Upper lobe of left lung (tissue), 6 donors: ENCODE data around the gene CD274. TPM values are rescaled to one million over a fixed set of nuclear protein-coding genes. Genes with fewer than 3 reads are reported as not detected.

Source experiments
- ATAC-seq, 2 donors: fragments of 200-7000 bp; cut with Tn5 transposase; one replicate each; pipeline ENCODE4 v1.9.1; 2022; ENCODE audit warnings: mild to moderate bottlenecking in 2 of 2, moderate library complexity in 2 of 2; ENCODE audit not compliant: low FRiP score in 2 of 2
- DNase-seq, 2 donors: peaks; one replicate each; pipeline ENCODE4 v3.0.0-alpha.2; 2019 to 2020
- H3K27ac ChIP-seq, 4 donors: fragments of 200-600 bp; sonication (generic); one replicate each; pipeline ENCODE4 v1.5.1; 2016 to 2019
- H3K27me3 ChIP-seq, 4 donors: fragments of 200-600 bp; sonication (generic); one replicate each; pipeline ENCODE4 v1.5.1; 2017 to 2019
- H3K36me3 ChIP-seq, 4 donors: fragments of 200-600 bp; sonication (generic); one replicate each; pipeline ENCODE4 v1.5.1; 2016 to 2019
- H3K4me1 ChIP-seq, 4 donors: fragments of 200-600 bp; sonication (generic); one replicate each; pipeline ENCODE4 v1.5.1; 2018 to 2019
- H3K4me3 ChIP-seq, 4 donors: fragments of 200-600 bp; sonication (generic); one replicate each; pipeline ENCODE4 v1.5.1; 2017 to 2019; ENCODE audit warnings: mild to moderate bottlenecking in 2 of 4, moderate library complexity in 1 of 4
- H3K9me3 ChIP-seq, 4 donors: fragments of 200-600 bp; sonication (generic); one replicate each; pipeline ENCODE4 v1.5.1; 2018 to 2019
- CTCF ChIP-seq, 6 experiments: fragments of 450-650 bp in 4 of 6; fragments of 200-600 bp in 2 of 6; sonication (generic) in 2 of 6; IDR thresholded peaks; one replicate each; pipeline ENCODE4 v1.5.1; 2016 to 2019; ENCODE audit warnings: antibody characterized with exemption in 6 of 6
- EP300 ChIP-seq, 4 donors: sonication (generic); formaldehyde crosslinking; IDR thresholded peaks; one replicate each; pipeline ENCODE4 v1.5.1; 2017; ENCODE audit warnings: antibody characterized with exemption in 4 of 4, control low read depth in 2 of 4
- POLR2A ChIP-seq, 4 donors: fragments of 450-650 bp; IDR thresholded peaks; one replicate each; pipeline ENCODE4 v1.5.1; 2016 to 2017; ENCODE audit warnings: antibody characterized with exemption in 4 of 4, mild to moderate bottlenecking in 2 of 4
- POLR2AphosphoS5 ChIP-seq, 2 donors: sonication (generic); formaldehyde crosslinking; IDR thresholded peaks; one replicate each; pipeline ENCODE4 v1.5.1; 2017; ENCODE audit warnings: antibody characterized with exemption in 2 of 2
- WGBS, 2 donors: methylation state at CpG; one replicate each; pipeline ENCODE4 v1.1.5; 2017 to 2018; 5-methylcytosine and 5-hydroxymethylcytosine counted together
- total RNA-seq, 6 donors: library from RNA; depleted of rRNA in 4 of 6; stranded (reverse); fragments of >200 nt in 4 of 6; gene quantifications; one replicate each; pipeline versions ENCODE4 v1.1.0 to v1.2.1, GENCODE V29; 2016 to 2021
- donor health status: DM: no; HTN: no; CAD: no; lungs with moderate emphysema.
- donor health status: DM: no; HTN: yes; CAD: no; lungs with severe emphysema.

CD274 gene
- total RNA-seq, 6 donors from 2014 or later, result 11.6 to 20.8 (median 14.4) TPM

- TF ChIP-seq POLR2AphosphoS5 (IDR thresholded peaks at IDR 0.05) (peak; percentile 66 to 75), CTCF (IDR thresholded peaks at IDR 0.05) (no peak), EP300 (IDR thresholded peaks at IDR 0.05) (peak; percentile 35 to 89 (median 71)), POLR2A (IDR thresholded peaks at IDR 0.05) (peak in 1 of 4 donors; percentile 8)
- no peaks in the 10 kb centered on the region for H3K9me3 ChIP-seq
- H3K4me3 ChIP-seq, result no peak overlapping the region
- WGBS, 2 donors, result 51 to 53% methylated on average over 4 of the region's 4 CpGs
- H3K4me1 ChIP-seq, result peaks cover 10 to 24% (median 17%) of the 10 kb centered on the region in 4 donors
- peak in 1 of 2 donors; percentile 20 for ATAC-seq
- no peaks in the 10 kb centered on the region for H3K36me3 ChIP-seq
- no peaks in the 10 kb centered on the region for H3K27me3 ChIP-seq
- peak in 1 of 2 donors; percentile 45 for DNase-seq
- peak overlapping the region; percentile 56 to 88 (median 74) for H3K27ac ChIP-seq
These were observed 49.6 kb downstream of the CD274 start for GRCh38 chr9:5499889-5500398.

GRCh38 chr9:5500441-5501235, 50.3 kb downstream of the CD274 start:
- Histone ChIP-seq H3K9me3 (no peaks in the 10 kb centered on the region), H3K4me1 (peaks cover 10 to 24% (median 17%) of the 10 kb centered on the region in 4 donors), H3K4me3 (no peak overlapping the region), H3K36me3 (no peaks in the 10 kb centered on the region), H3K27me3 (no peaks in the 10 kb centered on the region), H3K27ac (peak overlapping the region; percentile 56 to 88 (median 74))
- 30 to 40% methylated on average over 18 of the region's 18 CpGs for WGBS, 2 donors
- peak in 1 of 2 donors; percentile 40 for DNase-seq
- ATAC-seq, result peak in 1 of 2 donors; percentile 26
- TF ChIP-seq POLR2AphosphoS5 (IDR thresholded peaks at IDR 0.05), result peak; percentile 71 to 83
- peak in 3 of 4 donors; percentile 66 to 77 (median 68) for TF ChIP-seq EP300 (IDR thresholded peaks at IDR 0.05)
- TF ChIP-seq CTCF (IDR thresholded peaks at IDR 0.05), result no peak
- TF ChIP-seq POLR2A (IDR thresholded peaks at IDR 0.05), result peak in 1 of 4 donors; percentile 29

- no peak overlapping the region for H3K4me3 ChIP-seq
- DNase-seq, result peak in 1 of 2 donors; percentile 38
- WGBS, 2 donors, result 97 to 100% methylated on average over 3 to 6 of the region's 6 CpGs
- no peak for ATAC-seq
- TF ChIP-seq EP300 (IDR thresholded peaks at IDR 0.05), result no peak
- H3K27me3 ChIP-seq, result no peaks in the 10 kb centered on the region
- no peaks in the 10 kb centered on the region for H3K36me3 ChIP-seq
- peaks cover 10 to 24% (median 17%) of the 10 kb centered on the region in 4 donors for H3K4me1 ChIP-seq
- no peaks in the 10 kb centered on the region for H3K9me3 ChIP-seq
- H3K27ac ChIP-seq, result no peak overlapping the region
These were observed 52.2 kb downstream of the CD274 start for GRCh38 chr9:5502553-5502952.

GRCh38 chr9:5509573-5509972, 59.2 kb downstream of the CD274 start:
- no peak for TF ChIP-seq CTCF (IDR thresholded peaks at IDR 0.05)
- TF ChIP-seq POLR2AphosphoS5 (IDR thresholded peaks at IDR 0.05), result peak in 1 of 2 donors; percentile 28
- no peak for TF ChIP-seq POLR2A (IDR thresholded peaks at IDR 0.05)
- peak in 2 of 4 donors; percentile 53 to 81 for TF ChIP-seq EP300 (IDR thresholded peaks at IDR 0.05)
- ATAC-seq (peak in 1 of 2 donors; percentile 81), DNase-seq (no peak)

GRCh38 chr9:5510360-5510931, 60.1 kb downstream of the CD274 start, which contains the start of gene PDCD1LG2:
PDCD1LG2 (plus strand) TSS chr9:5510531; CDS start chr9:5522547, 12,016 bp downstream.
- TF ChIP-seq CTCF (IDR thresholded peaks at IDR 0.05), result no peak
- TF ChIP-seq POLR2AphosphoS5 (IDR thresholded peaks at IDR 0.05), result no peak
- TF ChIP-seq EP300 (IDR thresholded peaks at IDR 0.05), result no peak
- TF ChIP-seq POLR2A (IDR thresholded peaks at IDR 0.05), result no peak
- peak within 1 kb of the TSS; percentile 70 to 82 (median 76) for H3K27ac ChIP-seq
- no peaks in the 10 kb centered on the region for H3K36me3 ChIP-seq
- no peaks in the 10 kb centered on the region for H3K9me3 ChIP-seq
- no peaks in the 10 kb centered on the region for H3K27me3 ChIP-seq
- peak within 1 kb of the TSS in 3 of 4 donors; percentile 6 to 38 (median 31) for H3K4me3 ChIP-seq
- H3K4me1 ChIP-seq, result peaks cover 17 to 37% (median 20%) of the 10 kb centered on the region in 4 donors
- peak in 1 of 2 donors; percentile 83 for ATAC-seq
- no peak for DNase-seq
- WGBS, 2 donors, result 25 to 30% methylated on average over 4 of the region's 4 CpGs

More at GRCh38 chr9:5509573-5509972, 59.2 kb downstream of the CD274 start:
- WGBS, 2 donors, result 57 to 70% methylated on average over 2 of the region's 2 CpGs
- H3K4me1 ChIP-seq, result peaks cover 17 to 37% (median 20%) of the 10 kb centered on the region in 4 donors
- no peak overlapping the region for H3K4me3 ChIP-seq
- H3K9me3 ChIP-seq, result no peaks in the 10 kb centered on the region
- H3K36me3 ChIP-seq, result no peaks in the 10 kb centered on the region
- H3K27me3 ChIP-seq, result no peaks in the 10 kb centered on the region
- H3K27ac ChIP-seq, result peak overlapping the region; percentile 70 to 82 (median 76)
